CD4-positive, alpha-beta memory T cell (primary cell): ENCODE results near the gene ALLC. TPM values are rescaled to one million over a fixed set of nuclear protein-coding genes. Genes with fewer than 3 reads are reported as not detected.
A peak's percentile ranks its signal among the peaks of the same experiment; 100 is the strongest.

ENCODE experiments used
- CTCF ChIA-PET: fragments of 350-600 bp; sonication (Branson Sonifier 250); formaldehyde crosslinking; loops from one replicate; lab custom pipeline; 2021; ENCODE audit warnings: inconsistent platforms; ENCODE audit not compliant: partially characterized antibody; lab: Charles Lee
- POLR2A ChIA-PET: fragments of 350-600 bp; sonication (Branson Sonifier 250); formaldehyde crosslinking; loops from one replicate; lab custom pipeline; 2021; ENCODE audit not compliant: partially characterized antibody; lab: Charles Lee
- DNase-seq, 5 donors: peaks; one replicate each; pipeline versions ENCODE4 v3.0.0 to v3.0.0-alpha.2; 2020 to 2022; ENCODE audit warnings: mixed read lengths in 1 of 5
- H3K27ac ChIP-seq: one replicate; pipeline ENCODE4 v1.7.0; 2013; ENCODE audit warnings: low read depth, low read length
- H3K27me3 ChIP-seq: 2 replicates; pipeline ENCODE4 v1.7.0; 2013; ENCODE audit warnings: mild to moderate bottlenecking, low read length, moderate library complexity; ENCODE audit not compliant: insufficient read depth
- H3K36me3 ChIP-seq: 2 replicates; pipeline ENCODE4 v1.7.0; 2013; ENCODE audit warnings: mild to moderate bottlenecking, low read length, moderate library complexity; ENCODE audit not compliant: insufficient read depth
- H3K4me1 ChIP-seq: 2 replicates; pipeline ENCODE4 v1.7.0; 2013; ENCODE audit warnings: mild to moderate bottlenecking, low read length, moderate library complexity; ENCODE audit not compliant: insufficient read depth
- H3K4me3 ChIP-seq, 2 donors: one replicate each; pipeline ENCODE4 v1.7.0; 2013; ENCODE audit warnings: low read length in 2 of 2, mild to moderate bottlenecking in 1 of 2
- H3K9me3 ChIP-seq, 2 donors: one replicate each; pipeline ENCODE4 v1.7.0; 2013; ENCODE audit warnings: low read length in 2 of 2, control low read depth in 1 of 2; ENCODE audit not compliant: control insufficient read depth in 1 of 2
- H3K27ac Mint-ChIP-seq, 7 donors: one replicate each; pipeline ENCODE4 v1.8.0; 2020 to 2021; ENCODE audit warnings: mixed read lengths in 7 of 7, mild to moderate bottlenecking in 6 of 7, inconsistent platforms in 3 of 7, moderate library complexity in 3 of 7
- H3K27me3 Mint-ChIP-seq, 2 donors: one replicate each; pipeline ENCODE4 v1.8.0; 2020 to 2021; ENCODE audit warnings: mixed read lengths in 2 of 2
- H3K36me3 Mint-ChIP-seq, 2 donors: one replicate each; pipeline ENCODE4 v1.8.0; 2020 to 2021; ENCODE audit warnings: mixed read lengths in 2 of 2, inconsistent platforms in 1 of 2, mild to moderate bottlenecking in 1 of 2
- H3K4me1 Mint-ChIP-seq, 4 donors: one replicate each; pipeline ENCODE4 v1.8.0; 2020 to 2021; ENCODE audit warnings: mixed read lengths in 4 of 4, mild to moderate bottlenecking in 1 of 4
- H3K4me3 Mint-ChIP-seq, 8 donors: one replicate each; pipeline ENCODE4 v1.8.0; 2020 to 2021; ENCODE audit warnings: mixed read lengths in 8 of 8, mild to moderate bottlenecking in 7 of 8, moderate library complexity in 6 of 8, inconsistent platforms in 3 of 8
- H3K9me3 Mint-ChIP-seq, 8 donors: one replicate each; pipeline ENCODE4 v1.8.0; 2020 to 2021; ENCODE audit warnings: mixed read lengths in 8 of 8, mild to moderate bottlenecking in 5 of 8, inconsistent platforms in 3 of 8, moderate library complexity in 1 of 8
- intact Hi-C: fragments of 100-400 bp; cut with micrococcal nuclease; formaldehyde crosslinking; loops from one replicate; pipeline ENCODE4 v1.15.1; 2023
- polyA plus RNA-seq, 2 donors: library from polyadenylated mRNA; unstranded; fragments of 300-500 nt; fragmentation: Illumina TruSeq; gene quantifications; one replicate each; pipeline ENCODE4 v1.2.3, GENCODE V29; 2021
- total RNA-seq, 2 experiments: library from RNA; stranded (reverse); gene quantifications; one replicate each; pipeline ENCODE4 v1.2.3, GENCODE V29; 2021

The ALLC gene
- total and polyA plus RNA-seq, 4 experiments from 2014 or later: not detected

DNA sequence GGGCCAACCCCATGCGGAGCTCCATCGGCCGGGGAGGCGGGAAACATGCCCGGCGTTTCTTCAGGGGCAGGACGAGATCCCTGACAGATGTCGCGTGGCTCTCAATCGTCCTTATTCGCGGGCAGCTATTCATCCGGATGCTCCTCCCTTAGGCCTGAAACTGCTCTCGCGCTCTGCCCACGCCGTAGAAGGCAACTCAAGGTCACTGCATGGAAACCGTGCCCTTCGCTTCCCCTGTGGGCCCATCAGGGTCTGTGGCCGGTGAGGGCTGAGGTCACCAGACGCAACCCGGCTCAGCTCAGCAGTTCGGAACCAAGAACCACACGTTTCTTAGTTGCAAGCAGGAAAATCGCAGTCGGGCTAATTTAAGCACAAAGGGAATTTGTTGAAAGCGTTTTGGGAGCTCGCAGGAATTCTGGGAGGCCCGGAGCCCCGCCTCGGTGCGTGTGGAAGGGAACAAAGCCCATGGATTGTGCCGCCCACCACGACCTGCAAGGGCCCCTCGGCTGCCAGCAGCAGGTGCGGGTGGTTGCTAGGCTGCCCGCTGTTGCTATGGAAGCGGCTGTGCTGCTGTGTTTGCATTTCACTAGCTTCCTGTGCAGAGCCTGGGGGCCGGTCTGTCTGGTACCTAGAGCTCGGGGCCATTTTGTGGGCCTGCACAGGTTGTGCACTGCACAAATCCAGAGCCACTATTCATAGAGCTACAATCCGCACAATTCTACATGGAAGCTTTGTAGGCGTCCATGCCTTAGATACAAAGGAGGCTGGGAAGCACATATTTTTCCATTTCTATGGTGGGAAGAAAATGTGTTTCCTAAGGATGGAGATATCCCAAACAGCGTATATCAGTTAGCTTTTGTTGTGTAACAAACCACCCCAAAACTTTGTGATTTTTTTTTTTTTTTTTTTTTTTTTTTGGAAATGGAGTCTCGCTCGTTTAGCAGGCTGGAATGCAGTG lies 6.0 kb upstream of the ALLC start:
- Histone ChIP-seq H3K4me1 (peaks cover 13% of the 10 kb centered on the region), H3K9me3 (no peaks in the 10 kb centered on the region), H3K36me3 (no peaks in the 10 kb centered on the region), H3K4me3 (peak overlapping the region in 1 of 2 donors; percentile 65), H3K27ac (peak overlapping the region; percentile 27), H3K27me3 (no peaks in the 10 kb centered on the region)
- ChIA-PET POLR2A (interaction anchor here (1.1 to 2.7 kb wide), 4 partner anchors 94 to 273 kb away, joined by 4 to 19 read pairs (median 14); partner anchors contain the start of genes EIPR1, RNASEH1 and TRAPPC12), CTCF (interaction anchor here (0.7 to 7.8 kb wide), 20 partner anchors 9 to 1532 kb away, joined by 3 to 109 read pairs (median 4); partner anchors contain the start of genes EIPR1, RNASEH1, RPS7 and TRAPPC12)
- H3K4me1 Mint-ChIP-seq: peaks cover 8 to 18% (median 13%) of the 10 kb centered on the region in 4 donors
- H3K27me3 Mint-ChIP-seq: peaks cover 0 to 3% of the 10 kb centered on the region in 2 donors
- DNase-seq: peak; percentile 64 to 82 (median 80)
- H3K9me3 Mint-ChIP-seq: no peaks in the 10 kb centered on the region
- peak overlapping the region; percentile 87 to 95 (median 92) for H3K4me3 Mint-ChIP-seq
- H3K36me3 Mint-ChIP-seq: peaks cover 0 to 1% of the 10 kb centered on the region in 2 donors
- H3K27ac Mint-ChIP-seq: peak overlapping the region; percentile 87 to 100 (median 96)
- intact Hi-C loops: loop anchor here (1.0 to 5.0 kb wide), 6 partner anchors 77 to 1765 kb away; partner anchors contain the start of genes EIPR1, RNASEH1, RPS7 and TRAPPC12

DNA sequence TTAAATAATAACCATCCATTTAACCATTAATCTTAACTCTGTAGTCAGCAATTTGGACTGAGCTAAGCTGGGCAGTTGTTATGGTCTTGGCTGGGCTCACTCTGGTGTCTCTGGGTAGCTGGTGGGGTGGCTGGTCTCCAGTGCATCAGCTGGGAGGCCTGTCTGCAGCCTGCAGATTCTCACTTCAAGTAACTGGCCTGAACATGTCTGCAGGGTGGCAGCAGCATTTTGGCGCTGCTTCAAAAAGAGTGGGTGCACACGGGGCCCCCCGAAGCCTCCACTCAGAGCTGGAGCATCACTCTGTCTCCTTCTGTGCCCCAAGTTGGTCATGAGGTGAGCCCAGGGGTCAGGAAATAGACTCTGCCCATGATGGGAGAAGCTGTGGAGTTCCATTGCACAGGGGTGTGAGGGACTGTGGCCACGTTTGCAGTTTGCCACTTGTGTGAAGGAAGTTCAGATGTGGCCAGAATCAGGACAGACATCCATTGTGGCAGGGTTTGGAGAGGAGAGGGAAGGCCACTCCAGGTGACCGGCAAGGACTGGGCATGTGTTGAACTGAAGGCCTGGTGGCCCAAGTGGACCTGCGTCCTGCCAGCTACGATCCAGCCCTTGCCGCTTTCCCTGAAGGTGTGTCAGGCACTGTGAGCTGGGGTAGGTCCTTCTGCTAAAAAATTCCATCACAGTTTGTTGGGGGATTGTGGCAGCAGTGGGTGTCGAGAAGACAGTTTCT lies 4.9 kb upstream of the ALLC start:
- Histone ChIP-seq H3K36me3 (no peaks in the 10 kb centered on the region), H3K4me1 (peaks cover 13% of the 10 kb centered on the region), H3K27ac (no peak overlapping the region), H3K27me3 (no peaks in the 10 kb centered on the region), H3K4me3 (no peak overlapping the region), H3K9me3 (no peaks in the 10 kb centered on the region)
- Mint-ChIP-seq H3K9me3 (no peaks in the 10 kb centered on the region), H3K4me3 (peak overlapping the region in 1 of 8 donors; percentile 15), H3K36me3 (peaks cover 0 to 1% of the 10 kb centered on the region in 2 donors), H3K27me3 (peaks cover 0 to 3% of the 10 kb centered on the region in 2 donors), H3K4me1 (peaks cover 8 to 18% (median 13%) of the 10 kb centered on the region in 4 donors), H3K27ac (peak overlapping the region in 1 of 7 donors; percentile 25)
- intact Hi-C loops: loop anchor here (5.0 kb wide), 2 partner anchors 276 to 1766 kb away; partner anchors contain the start of genes EIPR1 and TRAPPC12
- ChIA-PET CTCF (interaction anchor here (1.0 to 7.8 kb wide), 6 partner anchors 11 to 1533 kb away, joined by 3 to 109 read pairs (median 8); partner anchors contain the start of gene EIPR1), POLR2A (interaction anchor here (0.6 to 2.7 kb wide), 3 partner anchors 95 to 274 kb away, joined by 4 to 19 read pairs (median 4); partner anchors contain the start of genes RNASEH1 and TRAPPC12)
- no peak for DNase-seq

DNA sequence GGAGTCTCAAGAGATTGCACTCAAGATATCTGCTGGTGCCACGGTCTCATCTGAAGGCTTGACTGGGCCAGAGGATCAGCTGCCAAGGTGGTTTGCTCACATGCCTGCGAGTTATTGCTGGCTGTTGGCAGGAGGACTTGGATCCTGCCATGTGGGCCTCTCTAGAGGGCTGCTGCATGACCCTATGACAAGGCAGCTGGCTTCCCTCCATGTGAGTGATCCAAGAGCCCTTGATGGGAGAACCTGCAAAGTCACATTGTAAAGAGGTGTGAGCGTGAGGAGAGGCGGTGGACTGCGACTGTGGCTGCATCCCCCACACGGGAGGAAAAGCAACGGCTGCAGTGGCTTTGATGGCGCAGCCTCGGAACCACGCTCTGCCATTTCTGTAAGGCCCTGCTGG lies 4.0 kb upstream of the ALLC start:
- H3K4me1 ChIP-seq: peaks cover 13% of the 10 kb centered on the region
- H3K36me3 ChIP-seq: no peaks in the 10 kb centered on the region
- peaks cover 0 to 1% of the 10 kb centered on the region in 2 donors for H3K36me3 Mint-ChIP-seq
- no peaks in the 10 kb centered on the region for H3K9me3 ChIP-seq
- no peaks in the 10 kb centered on the region for H3K9me3 Mint-ChIP-seq
- ChIA-PET CTCF (interaction anchor here (1.2 to 7.8 kb wide), 2 partner anchors 14 to 231 kb away, joined by 3 to 109 read pairs; no protein-coding TSS in a partner anchor), POLR2A (no interaction called here)
- H3K27me3 Mint-ChIP-seq: peaks cover 0 to 3% of the 10 kb centered on the region in 2 donors
- H3K4me3 ChIP-seq: no peak overlapping the region
- intact Hi-C loops: loop anchor here (5.0 kb wide), 2 partner anchors 277 to 1767 kb away; partner anchors contain the start of genes EIPR1 and TRAPPC12
- DNase-seq: no peak
- peaks cover 8 to 18% (median 13%) of the 10 kb centered on the region in 4 donors for H3K4me1 Mint-ChIP-seq
- H3K27ac ChIP-seq: no peak overlapping the region
- peak overlapping the region in 3 of 8 donors; percentile 10 to 26 (median 15) for H3K4me3 Mint-ChIP-seq
- peak overlapping the region in 4 of 7 donors; percentile 15 to 78 (median 66) for H3K27ac Mint-ChIP-seq
- H3K27me3 ChIP-seq: no peaks in the 10 kb centered on the region

DNA sequence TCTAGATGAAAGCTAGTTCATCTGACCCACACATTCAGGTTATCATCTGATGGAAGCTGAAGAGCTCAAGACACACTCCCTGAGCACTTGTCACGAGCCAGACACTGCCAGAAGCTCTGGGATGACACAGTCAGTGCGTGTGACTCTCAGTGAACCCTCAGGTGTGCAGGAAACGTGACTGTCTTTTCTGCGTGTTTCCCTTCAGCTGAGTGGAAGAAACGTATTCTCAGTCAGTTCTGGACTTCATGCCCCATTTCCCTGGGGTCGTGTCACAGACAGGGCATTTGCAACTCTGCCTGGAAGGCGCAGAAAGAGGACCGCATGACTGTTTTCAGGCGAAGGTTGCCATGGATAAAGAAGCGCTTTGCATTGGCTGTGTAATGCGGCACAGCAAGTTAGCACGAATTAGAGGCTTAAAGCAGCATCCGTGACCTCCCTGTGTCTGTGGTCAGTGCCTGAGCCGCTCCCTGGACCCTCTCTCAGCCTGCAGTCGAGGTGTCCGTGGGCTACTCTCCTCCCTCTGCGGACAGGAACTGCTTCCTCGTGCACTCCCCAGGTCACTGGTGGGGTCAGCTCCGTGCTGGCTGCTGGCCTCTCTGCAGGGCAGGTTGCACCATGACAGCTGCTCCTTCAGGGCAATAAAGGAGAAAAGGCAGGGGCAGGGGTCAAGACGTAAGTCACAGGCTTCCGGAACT lies 3.3 kb upstream of the ALLC start:
- H3K4me1 Mint-ChIP-seq: peaks cover 8 to 22% (median 14%) of the 10 kb centered on the region in 4 donors
- Histone ChIP-seq H3K36me3 (no peaks in the 10 kb centered on the region), H3K9me3 (no peaks in the 10 kb centered on the region), H3K27me3 (no peaks in the 10 kb centered on the region), H3K27ac (no peak overlapping the region), H3K4me3 (no peak overlapping the region), H3K4me1 (peaks cover 13% of the 10 kb centered on the region)
- no peak for DNase-seq
- H3K36me3 Mint-ChIP-seq: peaks cover 0 to 1% of the 10 kb centered on the region in 2 donors
- H3K27ac Mint-ChIP-seq: no peak overlapping the region
- peaks cover 0 to 3% of the 10 kb centered on the region in 2 donors for H3K27me3 Mint-ChIP-seq
- POLR2A ChIA-PET: no interaction called here
- H3K4me3 Mint-ChIP-seq: no peak overlapping the region
- CTCF ChIA-PET: interaction anchor here (1.2 to 7.8 kb wide), 2 partner anchors 13 to 232 kb away, joined by 3 to 109 read pairs; no protein-coding TSS in a partner anchor
- intact Hi-C loops: loop anchor here (5.0 kb wide), 2 partner anchors 277 to 1767 kb away; partner anchors contain the start of genes EIPR1 and TRAPPC12
- no peaks in the 10 kb centered on the region for H3K9me3 Mint-ChIP-seq

DNA sequence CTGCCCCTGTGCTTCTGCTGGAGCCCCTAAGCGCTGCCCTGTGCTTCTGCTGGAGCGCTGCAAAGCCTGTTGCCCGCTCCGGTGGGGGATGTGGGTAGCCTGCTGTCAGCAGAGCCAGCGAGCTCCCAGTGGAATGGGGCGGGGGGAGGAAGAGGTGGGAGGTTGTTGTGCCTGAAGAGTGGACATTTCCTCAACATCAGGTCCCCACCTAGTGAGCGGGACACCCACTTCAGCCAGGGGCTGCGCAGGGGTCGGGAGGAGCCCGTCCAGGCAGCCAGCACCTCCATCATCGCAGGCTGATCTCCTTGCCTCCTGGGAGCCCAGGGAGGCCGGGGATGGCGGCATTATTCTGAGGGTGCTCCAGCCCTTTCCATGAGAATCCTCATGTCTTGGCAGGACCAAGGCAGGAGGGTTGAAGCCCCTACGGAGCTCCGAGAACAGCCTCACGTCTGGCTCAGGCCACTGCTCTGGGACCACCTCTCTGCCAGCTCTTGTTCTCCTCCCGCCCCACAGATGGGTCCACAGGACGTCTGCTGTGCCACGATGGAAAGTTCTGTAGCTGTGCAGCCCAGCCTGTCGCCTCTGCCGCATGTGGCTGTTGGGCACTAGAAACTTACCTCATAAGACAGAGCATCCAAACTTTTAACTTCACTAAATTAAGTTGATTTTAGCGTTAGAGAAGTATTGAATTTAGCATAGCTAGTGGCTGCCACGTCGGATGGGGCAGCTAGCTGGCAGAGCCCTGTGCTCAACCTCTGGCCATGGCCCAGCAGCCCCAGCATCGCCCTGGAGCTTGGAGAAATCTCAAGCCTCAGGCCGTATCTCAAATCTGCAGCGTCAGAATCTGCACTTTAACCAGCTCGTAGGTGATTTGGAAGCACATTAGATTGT lies 1.9 kb upstream of the ALLC start:
- CTCF ChIA-PET: interaction anchor here (7.8 kb wide), 1 partner anchor 233 kb away, joined by 109 read pairs; no protein-coding TSS in a partner anchor
- Mint-ChIP-seq H3K36me3 (no peaks in the 10 kb centered on the region), H3K9me3 (peaks cover 0 to 2% (median 0%) of the 10 kb centered on the region in 8 donors), H3K4me3 (no peak overlapping the region), H3K4me1 (peaks cover 7 to 28% (median 19%) of the 10 kb centered on the region in 4 donors), H3K27me3 (no peaks in the 10 kb centered on the region), H3K27ac (peak overlapping the region in 2 of 7 donors; percentile 3 to 57)
- Histone ChIP-seq H3K27me3 (no peaks in the 10 kb centered on the region), H3K36me3 (no peaks in the 10 kb centered on the region), H3K27ac (no peak overlapping the region), H3K9me3 (no peaks in the 10 kb centered on the region), H3K4me3 (no peak overlapping the region), H3K4me1 (peaks cover 8% of the 10 kb centered on the region)
- DNase-seq: no peak
- intact Hi-C loops: no loop called here
- POLR2A ChIA-PET: no interaction called here
